ENCODE results near the gene SMAD3.

Gene SMAD3

DNA sequence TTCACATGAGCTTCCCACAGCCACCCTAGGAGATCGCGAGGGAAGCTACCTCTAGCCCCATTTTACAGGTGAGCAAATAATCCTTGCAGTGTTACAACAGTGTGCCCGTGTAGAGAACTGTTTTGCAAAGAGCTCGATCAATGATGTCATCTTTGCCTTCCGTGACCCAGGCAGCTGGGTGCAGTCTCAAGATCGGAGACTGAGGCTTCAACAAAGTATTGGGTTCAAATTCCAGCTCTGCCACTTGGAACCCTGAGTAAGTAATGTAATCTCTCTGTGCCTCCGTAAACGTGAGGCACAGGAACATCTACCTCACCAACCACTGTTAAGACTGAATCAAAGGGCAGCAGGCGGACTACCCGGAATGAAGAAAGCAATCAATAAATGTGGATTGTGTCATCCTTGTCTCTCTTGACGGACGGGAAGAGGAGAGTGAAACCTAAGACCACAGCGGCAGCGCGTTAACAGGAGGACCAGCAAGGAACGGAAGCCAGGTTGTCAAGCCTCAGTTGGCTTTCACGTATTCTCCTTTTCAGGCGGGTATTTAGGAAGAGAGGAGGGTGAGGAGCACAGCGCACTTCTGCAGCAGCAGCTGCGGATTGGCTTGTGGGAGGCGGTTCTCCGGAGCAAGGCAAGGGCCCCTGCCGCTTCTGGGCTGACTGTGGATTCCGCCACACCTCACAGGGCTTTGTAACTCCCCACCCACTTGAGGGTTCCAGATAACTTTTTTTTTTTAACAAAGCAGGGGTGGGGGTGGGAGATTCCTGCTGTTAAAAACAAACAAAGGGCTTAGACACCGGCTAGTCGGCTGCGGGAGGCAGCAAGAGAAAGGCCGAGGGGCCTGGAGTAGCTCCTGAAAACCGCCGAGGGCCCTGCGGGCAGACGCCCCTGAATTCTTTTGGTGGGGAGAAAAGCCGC, 1.5 kb upstream of the SMAD3 start:
- TF ChIP-seq, protein P1, sequence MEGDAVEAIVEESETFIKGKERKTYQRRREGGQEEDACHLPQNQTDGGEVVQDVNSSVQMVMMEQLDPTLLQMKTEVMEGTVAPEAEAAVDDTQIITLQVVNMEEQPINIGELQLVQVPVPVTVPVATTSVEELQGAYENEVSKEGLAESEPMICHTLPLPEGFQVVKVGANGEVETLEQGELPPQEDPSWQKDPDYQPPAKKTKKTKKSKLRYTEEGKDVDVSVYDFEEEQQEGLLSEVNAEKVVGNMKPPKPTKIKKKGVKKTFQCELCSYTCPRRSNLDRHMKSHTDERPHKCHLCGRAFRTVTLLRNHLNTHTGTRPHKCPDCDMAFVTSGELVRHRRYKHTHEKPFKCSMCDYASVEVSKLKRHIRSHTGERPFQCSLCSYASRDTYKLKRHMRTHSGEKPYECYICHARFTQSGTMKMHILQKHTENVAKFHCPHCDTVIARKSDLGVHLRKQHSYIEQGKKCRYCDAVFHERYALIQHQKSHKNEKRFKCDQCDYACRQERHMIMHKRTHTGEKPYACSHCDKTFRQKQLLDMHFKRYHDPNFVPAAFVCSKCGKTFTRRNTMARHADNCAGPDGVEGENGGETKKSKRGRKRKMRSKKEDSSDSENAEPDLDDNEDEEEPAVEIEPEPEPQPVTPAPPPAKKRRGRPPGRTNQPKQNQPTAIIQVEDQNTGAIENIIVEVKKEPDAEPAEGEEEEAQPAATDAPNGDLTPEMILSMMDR (IDR thresholded peaks at IDR 0.05; ENCODE audit: low read depth, low read length, missing control alignments) = no peak
- no peak for DNase-seq (ENCODE audit: low read depth)
- no peak overlapping the region for H3K4me3 ChIP-seq (ENCODE audit: low read depth, low read length)

DNA sequence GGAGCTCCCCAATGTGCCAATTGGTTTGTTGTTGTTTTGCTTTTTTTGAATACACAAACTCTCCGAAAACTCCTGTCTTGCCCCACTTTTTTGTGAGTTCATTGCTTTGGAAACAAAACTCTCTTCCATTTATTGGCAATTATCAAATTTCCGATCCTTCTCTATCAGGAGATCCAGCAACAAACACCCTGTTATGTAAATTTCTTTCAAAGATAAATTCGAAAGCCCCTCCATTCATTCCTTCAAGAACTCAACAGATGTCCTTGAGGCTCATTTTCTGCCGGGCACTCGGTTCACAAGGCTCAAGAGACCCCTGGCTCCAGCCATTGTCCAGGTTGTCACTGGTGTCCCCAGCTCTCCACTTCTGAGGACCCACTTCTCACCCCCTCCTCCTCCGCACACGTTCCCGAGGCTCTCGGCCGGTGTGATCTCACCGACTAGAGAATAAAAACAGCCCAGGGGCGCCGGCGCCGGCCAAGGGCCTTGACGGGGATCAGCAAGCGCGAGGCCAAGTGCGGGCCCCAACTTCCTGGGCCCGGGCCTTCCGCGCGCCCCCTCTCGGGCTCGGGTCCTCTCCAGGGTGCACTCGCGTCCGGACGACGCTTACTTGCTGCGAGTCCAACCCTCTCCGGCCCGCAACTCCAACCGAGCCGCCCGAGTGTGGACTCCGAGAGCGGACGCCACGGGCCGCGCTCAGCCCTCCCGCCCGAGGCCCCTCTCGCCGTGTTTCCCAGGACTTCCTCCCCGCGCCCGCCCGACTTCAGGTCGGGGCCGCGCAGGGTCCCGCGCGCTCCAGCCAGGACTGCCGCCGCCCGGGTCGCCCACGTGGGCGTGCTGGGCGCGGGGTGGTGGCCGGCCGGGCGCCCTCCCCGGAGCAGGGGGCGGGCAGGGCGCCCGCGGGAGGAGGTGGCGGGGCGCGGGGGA, 533 bp upstream of the SMAD3 start:
- TF ChIP-seq, protein P1 (IDR thresholded peaks at IDR 0.05; ENCODE audit: low read depth, low read length, missing control alignments) = no peak
- peak overlapping the region; percentile 79 for H3K4me3 ChIP-seq (ENCODE audit: low read depth, low read length)
- no peak for DNase-seq (ENCODE audit: low read depth)

DNA sequence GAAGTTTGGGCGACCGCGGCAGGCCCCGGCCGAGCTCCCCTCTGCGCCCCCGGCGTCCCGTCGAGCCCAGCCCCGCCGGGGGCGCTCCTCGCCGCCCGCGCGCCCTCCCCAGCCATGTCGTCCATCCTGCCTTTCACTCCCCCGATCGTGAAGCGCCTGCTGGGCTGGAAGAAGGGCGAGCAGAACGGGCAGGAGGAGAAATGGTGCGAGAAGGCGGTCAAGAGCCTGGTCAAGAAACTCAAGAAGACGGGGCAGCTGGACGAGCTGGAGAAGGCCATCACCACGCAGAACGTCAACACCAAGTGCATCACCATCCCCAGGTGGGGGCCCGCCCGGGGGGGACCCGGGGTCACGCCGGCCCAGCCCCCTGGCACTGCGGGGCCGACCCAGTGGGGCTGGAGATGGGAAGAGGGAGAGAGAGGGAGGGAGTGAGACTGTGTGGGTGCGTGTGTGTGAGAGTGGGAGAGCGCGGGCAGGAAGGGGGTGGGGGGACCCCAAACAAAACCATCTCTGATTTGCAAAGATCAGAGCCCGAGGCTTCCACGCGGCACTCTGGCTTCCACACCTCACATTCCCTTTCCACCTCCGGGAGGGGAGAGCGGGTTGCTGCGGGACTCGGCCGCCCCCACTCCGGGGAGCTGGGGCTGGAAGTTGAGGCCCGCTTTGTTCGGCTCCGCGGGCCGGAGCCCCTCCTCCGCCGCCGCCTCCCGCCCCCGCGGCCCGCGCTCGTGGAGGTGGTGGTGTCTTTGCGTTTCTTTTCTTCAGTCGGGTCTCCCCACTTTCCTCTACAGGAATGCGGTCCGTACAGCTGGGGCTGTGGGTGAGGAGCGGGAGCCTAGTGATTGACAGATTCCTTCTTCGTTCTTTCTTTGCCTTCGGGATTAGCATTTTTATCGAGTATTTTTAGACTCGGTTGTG, 898 bp downstream of the SMAD3 start:
- TF ChIP-seq, protein P1 (IDR thresholded peaks at IDR 0.05; ENCODE audit: low read depth, low read length, missing control alignments) = no peak
- DNase-seq (ENCODE audit: low read depth) = no peak
- peak overlapping the region; percentile 79 for H3K4me3 ChIP-seq (ENCODE audit: low read depth, low read length)

DNA sequence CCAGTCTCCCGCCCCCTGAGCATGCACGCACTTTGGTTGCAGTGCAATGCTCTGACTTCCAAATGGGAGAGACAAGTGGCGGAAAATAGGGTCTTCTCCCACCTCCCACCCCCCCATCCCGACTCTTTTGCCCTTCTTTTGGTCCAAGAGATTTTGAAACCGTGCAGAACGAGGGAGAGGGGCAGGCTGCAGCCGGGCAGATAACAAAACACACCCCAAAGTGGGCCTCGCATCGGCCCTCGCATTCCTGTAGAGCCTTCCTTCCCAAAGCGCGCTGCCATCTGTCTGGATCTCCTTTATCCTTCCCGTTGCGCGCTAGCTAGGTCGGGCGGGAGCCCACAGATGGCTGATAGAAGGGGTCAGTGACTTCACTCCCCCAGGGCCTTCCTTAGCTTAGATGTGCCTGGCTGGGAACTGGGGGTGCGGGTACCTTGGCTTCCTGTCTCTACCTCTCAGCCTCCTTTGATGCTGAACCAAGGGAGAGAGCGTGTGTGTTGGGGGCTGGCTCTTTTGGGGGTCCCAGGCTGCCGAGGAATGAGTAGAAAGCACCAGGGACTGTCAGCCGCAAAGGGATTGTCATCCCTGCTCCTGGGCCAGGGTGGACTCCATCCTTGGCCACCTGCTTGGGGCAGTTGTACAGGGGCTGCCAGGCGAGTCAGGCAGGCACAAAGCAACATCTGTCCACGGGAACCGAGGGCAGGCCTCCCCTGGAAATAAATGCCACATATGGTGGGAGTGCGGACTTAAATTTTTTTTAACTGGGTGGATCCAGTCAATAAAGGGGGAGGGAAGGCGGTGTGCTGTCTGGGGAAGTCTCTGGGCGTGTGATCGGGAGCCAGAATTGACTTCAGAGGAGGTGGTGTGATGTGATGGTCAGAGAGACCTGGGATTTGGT, 1.8 kb downstream of the SMAD3 start:
- no peak for DNase-seq (ENCODE audit: low read depth)
- H3K4me3 ChIP-seq (ENCODE audit: low read depth, low read length) = peak overlapping the region; percentile 79
- TF ChIP-seq, protein P1 (IDR thresholded peaks at IDR 0.05; ENCODE audit: low read depth, low read length, missing control alignments) = no peak

DNA sequence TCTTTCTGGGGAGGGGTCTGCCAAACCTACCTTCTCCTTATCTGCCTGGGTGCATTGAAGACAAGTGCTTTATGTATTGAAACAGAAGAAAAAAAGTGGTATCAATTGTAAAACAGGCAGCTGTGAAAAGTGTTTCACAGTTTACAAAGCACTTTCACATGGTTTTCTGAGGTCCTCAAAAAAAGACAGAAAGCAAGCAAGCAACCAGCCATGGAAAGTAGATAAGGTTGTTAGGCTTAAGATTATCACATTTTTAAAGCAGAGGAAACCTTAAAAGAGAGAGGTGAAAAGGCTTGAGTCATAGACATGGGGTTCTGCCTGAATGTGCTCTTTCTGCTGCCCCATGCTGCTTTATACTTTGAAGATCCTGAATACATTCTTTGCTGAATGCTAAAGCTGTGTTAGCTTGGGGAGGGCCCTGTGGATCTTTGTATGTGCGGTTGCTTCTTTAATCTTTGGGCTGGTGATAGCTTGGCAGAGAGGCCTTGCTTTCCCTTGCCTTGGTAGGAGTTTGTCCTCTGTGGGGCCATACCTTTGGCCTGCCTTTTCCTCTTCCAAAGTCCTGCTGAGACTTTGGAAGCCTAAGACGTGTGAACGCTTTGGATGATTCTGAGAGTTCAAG, 2.6 kb downstream of the SMAD3 start:
- DNase-seq (ENCODE audit: low read depth) = no peak
- TF ChIP-seq, protein P1 (IDR thresholded peaks at IDR 0.05; ENCODE audit: low read depth, low read length, missing control alignments) = no peak

More for the DNA sequence above, 2.6 kb downstream of the SMAD3 start:
- H3K4me3 ChIP-seq (ENCODE audit: low read depth, low read length) = peak overlapping the region; percentile 79
